HG03025 (cell line): ENCODE measurements around the gene CACNA1D.

Experiments used
- ATAC-seq: cut with Tn5 transposase; IDR thresholded peaks from one replicate; pipeline ENCODE4 v1.9.1; 2021; ENCODE audit warnings: mild to moderate bottlenecking, moderate library complexity; ENCODE audit not compliant: unreplicated experiment, low FRiP score

CACNA1D gene

DNA sequence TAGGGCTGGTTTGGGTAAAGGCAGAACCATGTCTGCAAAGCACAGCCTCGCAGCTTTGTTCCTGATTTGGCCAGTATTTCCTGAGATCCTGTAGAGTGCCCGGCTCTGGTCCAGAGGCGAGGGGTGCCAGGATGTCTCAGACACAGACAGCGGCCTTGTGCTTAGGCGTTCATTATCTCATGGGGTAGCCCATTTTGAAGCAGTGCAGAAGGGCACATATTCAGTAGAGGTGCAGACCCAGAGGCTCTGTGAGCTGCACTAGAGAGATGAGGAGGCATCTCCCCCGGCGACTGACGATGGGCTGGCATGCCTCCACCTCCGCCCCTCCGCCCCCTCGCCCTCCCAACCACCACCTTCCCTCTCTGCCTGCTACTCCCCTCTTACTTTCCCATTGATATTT lies 181.5 kb downstream of the CACNA1D start:
- ATAC-seq, result no peak

DNA sequence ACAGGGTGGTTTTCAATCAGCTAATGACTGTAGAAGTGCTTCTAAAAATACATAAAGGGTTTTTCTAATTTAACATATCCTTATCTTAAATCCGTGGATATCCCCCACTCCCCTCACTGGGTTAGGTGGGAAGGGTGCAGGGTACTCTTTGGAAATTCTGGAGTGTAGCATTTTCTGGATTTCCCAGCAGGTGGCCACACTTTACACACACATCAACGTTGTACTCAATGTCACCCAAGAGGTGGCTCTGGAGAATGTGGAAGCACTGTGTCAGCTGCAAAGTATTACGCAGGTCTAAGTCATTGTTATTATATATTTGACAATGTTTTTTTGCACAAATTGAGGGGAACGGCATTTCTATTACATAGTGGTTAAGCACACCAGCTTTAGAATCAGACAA lies 183.0 kb downstream of the CACNA1D start:
- ATAC-seq, result no peak

DNA sequence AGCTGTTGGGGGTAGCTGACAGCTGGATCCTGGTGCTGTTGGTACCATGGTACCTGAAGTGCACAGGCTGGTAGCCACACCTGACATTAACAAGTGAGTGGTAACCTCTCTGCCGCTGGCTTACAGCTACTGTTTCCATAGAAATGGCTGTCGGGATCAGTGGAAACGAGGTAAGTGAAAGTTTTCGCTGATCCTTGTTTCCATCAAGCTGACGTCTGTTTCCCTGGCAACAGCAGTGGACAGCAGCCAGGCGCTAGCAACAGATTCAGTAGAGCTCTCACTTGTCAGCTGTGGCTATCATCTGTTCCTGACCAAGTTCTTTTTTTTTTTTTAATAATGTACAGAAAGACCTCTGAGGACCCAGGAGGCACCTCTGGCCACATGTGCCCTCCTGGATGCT lies 185.6 kb downstream of the CACNA1D start:
- no peak for ATAC-seq

DNA sequence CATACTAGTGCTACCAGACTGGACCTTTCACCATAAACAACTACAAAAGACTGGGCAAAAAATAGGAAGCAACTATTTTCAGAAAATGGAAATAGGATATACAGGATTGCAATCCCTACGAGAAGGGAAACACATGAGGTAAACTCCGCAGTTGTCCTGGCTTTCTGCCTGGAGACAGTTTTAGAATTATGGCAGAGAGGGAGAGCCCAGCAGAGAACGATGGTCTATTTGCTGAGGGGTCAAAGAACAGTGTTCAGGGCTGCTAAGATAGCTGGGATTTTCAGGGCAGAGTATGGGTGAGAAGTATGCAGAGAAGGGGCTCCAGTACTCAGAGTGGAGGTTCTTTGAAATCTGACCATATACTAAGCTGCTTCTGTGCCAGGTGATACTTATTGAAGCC lies 188.4 kb downstream of the CACNA1D start:
- no peak for ATAC-seq

DNA sequence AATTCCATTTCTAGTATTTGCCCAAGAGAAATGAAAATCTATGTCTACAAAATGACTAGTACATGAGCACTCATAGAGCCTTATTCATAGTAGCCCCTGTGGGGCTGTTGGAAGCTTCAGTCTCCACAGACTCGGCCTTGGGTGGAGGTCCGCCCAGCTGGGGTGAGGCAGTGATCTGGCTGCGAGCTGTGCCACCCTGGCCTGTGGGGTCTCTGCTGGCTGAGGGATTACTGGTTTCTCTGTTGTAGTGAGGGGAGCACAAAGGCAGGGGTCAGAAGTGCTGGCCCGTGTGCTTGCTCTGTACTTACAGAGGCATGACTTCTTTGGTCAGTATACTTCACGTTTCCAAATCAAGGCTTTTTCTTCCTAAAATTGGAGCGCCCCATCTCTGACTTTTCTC lies 193.7 kb downstream of the CACNA1D start:
- no peak for ATAC-seq

DNA sequence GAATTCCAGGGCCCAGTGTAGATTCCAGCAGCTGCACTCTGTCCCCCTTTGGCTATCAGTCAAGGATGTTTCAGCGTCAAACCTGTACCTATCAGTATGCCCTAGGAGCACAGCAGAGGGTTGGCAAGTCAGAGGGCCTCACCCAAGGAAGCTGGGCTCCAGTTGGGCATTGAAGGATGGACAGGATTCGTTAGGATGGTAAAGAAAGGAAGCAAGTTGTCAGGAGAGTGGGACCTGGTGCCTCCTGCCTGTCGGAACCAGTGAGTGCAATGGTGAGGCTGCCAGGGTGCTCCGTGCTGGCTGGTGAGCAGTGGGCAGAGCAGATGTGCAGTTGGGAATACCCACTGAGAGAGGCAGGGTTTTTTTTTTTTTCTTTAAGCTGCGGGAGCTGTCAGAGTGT lies 194.6 kb downstream of the CACNA1D start:
- ATAC-seq, result no peak

DNA sequence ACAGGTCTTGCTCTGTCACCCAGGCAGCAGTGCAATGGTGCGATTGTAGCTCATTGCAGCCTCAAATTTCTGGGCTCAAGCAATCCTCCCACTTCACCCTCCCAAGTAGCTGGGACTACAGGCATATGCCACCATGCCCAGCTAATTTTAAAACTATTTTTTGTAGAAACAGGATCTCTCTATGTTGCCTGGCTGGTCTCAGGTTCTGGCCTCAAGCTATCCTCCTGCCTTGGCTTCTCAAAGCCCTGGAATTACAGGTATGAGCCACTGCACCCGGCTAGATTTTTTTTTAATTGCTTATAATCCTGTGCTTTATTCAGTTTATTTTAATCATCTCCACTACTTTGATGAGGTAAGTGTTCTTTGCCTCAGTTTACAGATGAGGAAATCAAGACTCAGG lies 195.3 kb downstream of the CACNA1D start:
- no peak for ATAC-seq

DNA sequence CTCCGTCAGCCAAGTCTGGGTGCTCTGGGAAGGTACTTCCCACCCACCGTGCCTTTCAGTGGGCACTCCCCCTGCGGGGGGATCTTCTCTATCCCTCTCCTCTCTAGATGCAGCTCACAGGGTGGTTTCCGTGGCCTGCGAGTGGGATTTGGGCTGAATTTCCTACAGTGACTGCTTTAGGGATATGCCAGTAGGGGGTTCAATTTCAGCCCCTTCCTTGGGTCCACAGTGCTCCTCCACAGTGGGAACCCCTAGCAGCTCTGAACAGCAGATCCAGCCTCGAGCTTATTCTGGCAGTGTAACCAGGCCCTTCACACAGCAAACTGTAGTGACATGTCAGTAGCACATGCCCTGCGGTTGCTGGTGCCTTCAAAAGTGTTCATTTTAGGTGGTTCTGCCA lies 196.1 kb downstream of the CACNA1D start:
- no peak for ATAC-seq

DNA sequence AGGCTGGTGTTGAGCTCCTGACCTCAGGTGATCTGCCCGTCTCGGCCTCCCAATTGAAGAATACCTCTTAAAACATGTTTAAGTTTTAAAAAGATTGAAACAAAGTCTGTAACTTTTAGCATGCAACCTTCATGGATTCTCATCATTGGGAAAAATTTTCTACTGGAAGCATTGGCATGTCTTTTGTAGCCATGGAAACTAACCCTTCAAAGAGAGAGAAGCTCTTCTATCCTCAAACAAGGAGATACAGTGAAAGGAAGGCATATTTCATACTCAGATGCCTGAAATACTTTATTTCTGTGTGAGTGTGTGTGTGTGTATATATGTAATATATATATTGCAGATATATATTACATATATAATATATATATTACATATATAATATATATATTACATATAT lies 196.9 kb downstream of the CACNA1D start:
- ATAC-seq, result no peak

DNA sequence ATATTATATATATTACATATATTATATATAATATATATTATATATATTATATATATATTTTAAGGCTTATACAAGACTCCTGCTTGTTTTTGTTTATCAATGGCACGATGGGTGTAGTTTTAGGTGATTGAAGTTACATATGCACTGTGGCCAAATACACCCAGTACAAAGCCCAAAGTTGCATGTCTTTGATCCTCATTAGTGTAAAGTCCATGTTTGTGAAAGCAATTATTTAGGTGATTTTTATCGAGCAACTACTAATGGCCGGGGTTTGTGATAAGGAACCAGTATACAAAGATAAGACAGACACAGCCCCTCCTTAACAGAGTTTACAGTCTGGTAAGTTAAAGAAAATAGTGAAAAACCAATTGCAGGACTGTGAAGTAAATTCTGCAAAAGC lies 197.5 kb downstream of the CACNA1D start:
- no peak for ATAC-seq

DNA sequence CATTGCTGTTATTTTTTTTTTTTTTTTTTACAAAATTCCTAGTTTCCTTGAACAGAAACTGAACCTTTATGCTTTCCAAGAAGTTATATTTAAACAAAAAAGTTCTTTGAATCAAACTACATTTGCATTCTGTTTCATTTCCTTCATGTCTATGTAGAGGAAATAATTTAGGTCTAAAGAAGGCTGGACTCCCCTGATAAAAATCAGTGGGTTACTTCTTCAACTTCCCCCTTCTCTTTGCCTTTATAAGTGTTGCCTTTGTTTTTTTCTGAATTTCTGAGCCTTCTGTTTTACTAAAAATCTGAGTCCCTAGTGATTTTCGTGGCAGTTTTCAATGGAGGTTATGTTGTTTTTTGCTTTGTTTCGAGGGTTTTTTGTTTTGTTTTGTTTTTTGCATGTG lies 199.0 kb downstream of the CACNA1D start:
- ATAC-seq, result no peak

DNA sequence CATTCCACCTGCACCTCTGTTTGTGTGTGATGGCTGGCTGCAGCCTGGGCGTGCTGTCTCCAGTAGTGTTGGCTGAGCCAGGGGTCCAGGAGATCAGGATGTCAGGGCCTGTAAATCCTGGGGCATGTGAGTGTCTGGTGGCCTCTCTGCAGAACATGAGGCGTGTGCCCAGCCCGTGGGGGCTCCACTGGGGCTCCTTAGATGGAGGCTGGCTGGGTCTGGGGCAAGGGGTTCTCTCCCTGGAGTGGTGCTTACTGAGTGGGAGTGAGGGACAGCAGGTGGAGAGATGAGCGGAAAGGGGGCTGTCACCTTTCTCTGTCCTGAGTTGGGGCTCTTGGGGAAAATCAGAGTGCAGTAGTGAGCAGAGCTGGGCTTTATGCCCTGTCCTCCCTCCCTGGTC lies 199.6 kb downstream of the CACNA1D start:
- ATAC-seq, result no peak

DNA sequence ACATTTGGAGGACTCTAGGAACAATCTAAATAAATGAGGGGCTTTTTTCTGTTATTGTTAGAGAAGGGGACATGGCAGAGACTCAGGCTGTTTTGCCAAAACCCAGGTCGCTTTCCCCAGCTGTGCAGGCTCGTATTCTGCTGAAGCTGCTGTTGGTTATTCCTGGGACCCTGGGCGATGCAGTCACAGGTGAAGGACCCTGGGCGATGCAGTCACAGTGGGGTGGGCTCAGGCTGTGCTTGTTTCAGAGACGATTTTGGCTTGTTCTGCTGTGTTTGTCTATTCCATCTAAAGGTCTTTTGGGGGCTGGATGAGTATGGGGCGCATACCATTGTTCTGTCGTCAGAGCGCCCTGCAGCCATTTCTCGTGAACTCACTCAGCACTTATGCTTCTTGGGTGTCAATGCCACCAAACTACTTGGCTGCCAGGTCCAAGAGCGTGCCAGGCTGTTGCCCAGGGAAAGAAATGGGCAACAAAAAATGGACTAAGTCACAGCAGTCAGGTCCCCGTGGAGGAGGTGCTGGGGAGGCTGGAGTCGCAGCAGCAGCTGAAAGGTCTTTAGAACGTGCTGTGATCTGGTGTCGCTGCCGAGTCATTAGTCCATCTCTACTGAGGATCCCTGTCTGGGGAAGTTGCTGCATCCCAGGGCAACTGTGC lies 200.4 kb downstream of the CACNA1D start:
- ATAC-seq, result no peak

DNA sequence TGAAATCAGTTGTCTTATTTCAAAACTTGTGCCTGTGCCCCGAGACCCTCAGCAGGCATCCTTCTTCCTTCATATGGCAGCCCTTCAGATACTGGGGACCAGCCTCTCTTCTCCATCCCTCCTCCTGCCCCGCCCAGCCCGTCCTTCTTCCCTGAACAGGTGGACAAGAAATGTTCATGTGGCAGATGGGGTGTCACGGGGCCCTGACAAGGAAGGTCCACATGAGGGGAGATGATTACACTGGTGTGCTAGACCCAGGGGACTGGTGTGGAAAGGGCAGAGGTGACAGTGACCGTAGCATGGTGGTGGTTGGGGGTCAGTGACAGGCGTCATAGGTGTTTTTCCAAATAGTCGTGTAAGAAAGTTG lies 200.9 kb downstream of the CACNA1D start:
- ATAC-seq, result no peak

DNA sequence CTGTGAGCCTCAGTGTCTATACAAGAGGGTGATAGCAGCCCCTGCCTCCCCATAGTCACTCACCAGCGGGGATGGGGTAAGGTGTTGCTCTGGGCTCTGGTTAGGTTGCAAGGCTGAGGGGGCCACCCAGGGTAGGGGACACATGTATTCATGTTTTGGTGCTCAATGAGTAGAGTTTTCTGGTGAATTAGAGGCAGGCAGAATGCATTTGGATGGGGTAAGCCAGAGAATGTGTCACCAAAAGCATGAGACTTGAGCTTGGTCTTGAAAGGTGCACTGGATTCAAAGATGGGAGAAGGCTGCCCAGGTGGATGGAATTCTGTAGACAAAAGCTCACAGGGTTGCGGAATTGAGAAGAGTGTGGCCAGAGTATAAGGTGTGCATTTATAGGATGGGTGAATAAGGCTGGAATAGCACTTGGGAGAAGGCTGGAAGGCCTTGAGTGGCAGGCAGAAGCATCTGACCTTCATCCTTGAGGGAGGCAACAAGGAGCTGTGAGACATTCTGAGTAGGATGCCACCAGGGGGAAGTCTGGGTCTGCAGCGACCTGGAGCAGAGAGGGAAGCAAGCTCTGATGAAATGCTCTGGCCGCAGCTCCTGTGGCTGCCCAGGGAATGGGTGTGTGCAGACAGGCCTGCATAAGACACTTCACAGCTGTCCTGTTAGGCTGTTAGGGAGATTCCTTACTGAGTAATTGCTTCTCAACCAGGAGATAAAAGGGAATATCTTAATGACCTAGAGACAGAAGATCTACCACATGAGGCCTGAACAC lies 202.2 kb downstream of the CACNA1D start:
- no peak for ATAC-seq

DNA sequence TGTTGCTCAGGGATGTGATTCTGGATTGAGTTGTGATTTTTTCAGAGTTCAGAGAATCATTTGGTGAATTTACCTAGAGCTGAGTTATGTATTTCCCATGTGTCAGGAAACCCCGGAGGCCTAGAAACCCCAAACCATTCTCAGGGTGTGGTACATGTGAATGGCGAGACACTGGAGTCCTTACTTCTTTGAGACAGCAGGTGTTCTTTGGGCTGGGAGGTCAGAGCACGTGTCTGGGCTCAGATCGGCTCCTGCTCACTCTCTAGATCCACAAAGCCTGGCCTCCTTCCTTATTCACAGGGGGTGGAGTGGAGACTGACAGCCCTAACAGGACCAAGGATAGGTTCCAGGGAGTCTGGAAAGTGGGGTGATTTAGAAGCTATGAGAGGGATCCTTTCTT lies 206.0 kb downstream of the CACNA1D start:
- no peak for ATAC-seq

DNA sequence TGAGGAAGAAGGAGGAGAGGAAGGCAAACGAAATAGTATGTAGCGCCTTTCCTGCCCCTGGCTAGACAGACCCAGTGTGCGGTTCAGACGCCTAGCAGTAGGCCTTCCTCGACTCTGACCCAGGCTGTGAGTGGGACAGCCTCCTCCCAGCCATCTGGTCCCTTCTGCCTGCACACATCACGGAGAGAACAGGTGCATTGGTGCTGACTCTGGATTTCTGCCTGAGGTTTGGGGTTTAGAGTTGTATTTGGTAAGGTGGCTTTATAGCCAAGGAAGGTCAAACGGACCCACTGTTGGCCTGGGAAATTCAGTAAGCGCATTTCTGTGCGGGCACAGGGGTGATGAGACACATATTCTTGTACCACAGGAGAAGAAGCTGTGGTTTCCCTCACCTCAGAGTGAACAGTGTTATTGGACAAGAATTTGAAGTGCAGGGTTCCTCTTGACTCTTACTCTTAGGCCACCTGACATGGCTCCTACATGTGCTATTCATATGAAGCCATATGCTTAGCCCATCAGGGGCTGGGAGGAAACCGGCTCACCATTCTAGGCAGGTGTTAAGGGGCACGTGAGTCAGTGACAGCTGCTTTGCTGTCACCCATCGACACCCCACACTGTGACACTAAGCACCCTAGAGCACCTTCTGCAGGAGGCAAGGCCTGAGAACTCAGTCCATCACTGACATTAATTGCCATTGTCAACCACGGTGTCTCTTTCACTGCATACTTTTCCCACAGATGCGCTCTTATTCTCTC lies 208.5 kb downstream of the CACNA1D start:
- ATAC-seq, result no peak

DNA sequence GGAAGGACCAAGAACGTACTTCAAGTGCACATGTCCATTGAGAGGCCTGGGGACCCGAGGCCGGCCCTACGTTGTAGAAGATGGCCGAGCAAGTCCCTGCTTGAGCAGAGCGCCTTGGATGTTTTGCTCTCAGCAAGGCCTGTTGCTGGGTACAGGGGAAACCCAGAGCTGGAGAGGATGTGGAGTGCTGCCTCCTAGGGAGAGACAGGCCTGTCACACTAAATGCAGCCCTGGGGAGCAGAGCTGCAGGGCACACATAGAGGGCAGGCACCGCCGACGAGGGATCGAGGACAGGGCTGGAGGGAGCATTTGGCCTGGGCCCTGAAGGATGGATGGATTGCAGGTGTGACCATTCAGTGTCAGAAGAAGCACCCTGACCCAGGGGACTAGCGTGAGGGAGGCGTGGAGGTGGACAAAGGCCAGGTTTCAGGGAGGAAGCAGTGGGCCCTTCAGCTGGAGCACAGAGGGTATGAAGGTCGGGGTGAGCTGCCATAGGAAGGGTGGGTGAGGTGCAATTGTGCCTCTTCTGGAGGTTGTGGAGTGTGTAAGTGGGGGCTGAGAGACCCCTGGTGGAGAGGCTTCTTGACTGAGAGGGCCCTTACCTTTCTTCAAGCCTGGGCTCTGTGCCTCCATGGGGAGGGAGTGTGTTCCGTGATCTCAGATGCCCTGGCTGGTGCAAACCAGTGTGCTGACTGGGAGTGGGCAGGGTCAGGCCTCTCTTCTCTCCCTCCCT lies 209.4 kb downstream of the CACNA1D start:
- ATAC-seq, result no peak

DNA sequence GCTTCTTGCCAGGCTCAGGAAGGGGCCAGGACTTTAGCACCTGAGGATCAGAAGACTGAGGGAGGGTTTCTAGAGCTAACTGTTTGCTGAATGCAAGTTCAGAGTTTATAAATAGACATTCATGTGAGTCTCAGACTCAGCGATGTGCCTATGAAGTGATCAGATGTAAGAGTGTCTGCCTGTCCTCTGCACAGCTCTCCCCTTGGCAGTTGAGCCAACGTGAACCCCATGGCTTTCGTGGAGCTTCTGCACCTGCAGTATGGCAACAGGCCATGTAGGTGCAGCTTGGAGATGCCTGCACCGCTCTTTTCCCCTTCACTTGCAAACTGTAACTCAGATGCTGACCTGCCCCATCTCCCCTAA lies 209.9 kb downstream of the CACNA1D start:
- no peak for ATAC-seq

DNA sequence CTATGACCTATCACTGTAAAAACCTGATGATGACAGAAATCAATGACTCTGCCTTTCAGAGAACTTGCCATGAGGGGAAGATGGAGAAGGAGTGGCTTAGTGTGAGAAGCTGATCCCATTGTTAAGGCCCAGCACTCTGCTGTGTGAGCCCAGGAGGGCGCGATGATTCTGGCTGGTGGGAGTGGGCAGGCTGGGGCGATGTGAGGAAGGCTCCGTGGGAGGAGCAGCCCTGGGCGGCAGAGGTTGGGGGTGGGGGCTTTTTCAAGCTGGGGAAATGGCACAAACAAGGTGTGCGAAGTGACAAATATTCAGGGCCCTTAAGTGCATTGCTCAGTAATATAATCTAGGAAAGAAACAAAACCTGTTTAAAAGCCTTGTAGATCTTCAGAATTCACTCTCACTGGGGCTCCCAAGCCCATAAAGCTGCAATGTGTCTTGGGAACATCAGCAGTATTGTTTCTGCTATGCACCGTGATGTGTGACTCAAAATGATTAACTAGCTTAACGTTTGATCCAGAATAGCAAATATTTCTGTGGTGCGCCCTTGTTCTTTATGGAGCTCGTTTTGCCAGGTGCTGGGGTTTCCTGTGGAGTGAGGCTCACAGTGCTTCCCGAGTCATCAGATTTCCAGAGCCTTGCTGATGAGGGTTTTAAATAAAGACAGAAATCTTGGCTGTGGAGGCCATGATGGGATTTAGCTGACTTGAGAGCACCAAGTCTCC lies 210.8 kb downstream of the CACNA1D start:
- no peak for ATAC-seq

DNA sequence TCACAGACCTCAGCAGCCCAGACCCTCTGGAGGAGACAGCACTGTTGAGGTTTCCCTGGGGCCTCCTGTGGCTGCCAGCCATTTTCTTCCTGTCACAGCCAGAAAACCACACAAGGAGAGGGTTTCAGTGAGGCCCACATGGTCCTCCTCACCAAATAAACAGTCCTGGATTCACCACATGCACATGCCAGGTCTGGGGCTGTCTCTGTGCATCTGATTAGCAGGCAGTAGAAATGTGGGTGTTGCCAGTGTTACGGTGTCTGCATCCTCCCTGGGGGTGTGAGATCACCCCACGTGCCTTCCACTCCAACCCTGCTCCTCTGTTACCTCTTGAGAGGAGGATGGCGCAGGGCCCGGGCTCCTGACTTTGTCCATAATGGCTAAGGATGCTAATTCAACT lies 211.4 kb downstream of the CACNA1D start:
- no peak for ATAC-seq
